Stimulated activated effector memory CD8-positive, alpha-beta T cell treated with anti-CD3 and anti-CD28 coated beads, Interleukin-12 subunit alpha, Interleukin-12 subunit beta, amount 100 ng/mL, for 72 hours (primary cell): ENCODE measurements around the gene ZMYND8.

Experiments
- ATAC-seq: fragments of 150-1000 bp; cut with Tn5 transposase; 2 replicates; pipeline ENCODE4 v1.10.0; 2021
- DNase-seq, 2 donors: peaks; one replicate each; pipeline ENCODE4 v3.0.0; 2021 to 2022; ENCODE audit warnings: low spot score in 2 of 2
- H3K27ac Mint-ChIP-seq: one replicate; pipeline ENCODE4 v1.8.0; 2022; ENCODE audit warnings: mild to moderate bottlenecking, mixed read lengths
- H3K36me3 Mint-ChIP-seq: one replicate; pipeline ENCODE4 v1.8.0; 2022; ENCODE audit warnings: mild to moderate bottlenecking, mixed read lengths
- H3K4me1 Mint-ChIP-seq: one replicate; pipeline ENCODE4 v1.8.0; 2022; ENCODE audit warnings: mixed read lengths
- H3K4me3 Mint-ChIP-seq: one replicate; pipeline ENCODE4 v1.8.0; 2022; ENCODE audit warnings: mild to moderate bottlenecking, mixed read lengths
- H3K9me3 Mint-ChIP-seq: one replicate; pipeline ENCODE4 v1.8.0; 2022; ENCODE audit warnings: mixed read lengths

Gene ZMYND8

DNA sequence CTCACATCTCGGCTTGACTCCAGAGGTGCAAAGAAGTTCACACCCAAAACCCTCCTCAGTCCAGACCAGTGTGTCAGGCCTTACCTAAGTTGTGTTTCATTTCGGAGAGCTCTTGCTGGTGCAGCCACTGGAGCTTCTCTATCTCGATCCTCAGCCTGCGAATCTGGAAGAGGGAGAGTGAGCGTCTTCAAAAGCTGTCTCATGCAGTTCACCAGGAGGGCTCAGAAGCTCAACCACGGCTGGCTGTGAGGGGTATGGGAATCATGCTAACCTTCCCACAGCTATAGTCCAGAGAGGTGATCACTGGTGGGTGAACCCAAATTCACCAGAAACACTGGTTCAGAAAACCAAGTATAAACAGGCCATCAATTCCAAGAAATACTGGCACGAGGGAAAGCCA, 129.4 kb downstream of the ZMYND8 start:
- no peak for ATAC-seq
- Mint-ChIP-seq H3K9me3 (no peaks in the 10 kb centered on the region), H3K4me1 (peaks cover 7% of the 10 kb centered on the region), H3K27ac (no peak overlapping the region), H3K36me3 (peaks cover 65% of the 10 kb centered on the region), H3K4me3 (no peak overlapping the region)
- no peak for DNase-seq

DNA sequence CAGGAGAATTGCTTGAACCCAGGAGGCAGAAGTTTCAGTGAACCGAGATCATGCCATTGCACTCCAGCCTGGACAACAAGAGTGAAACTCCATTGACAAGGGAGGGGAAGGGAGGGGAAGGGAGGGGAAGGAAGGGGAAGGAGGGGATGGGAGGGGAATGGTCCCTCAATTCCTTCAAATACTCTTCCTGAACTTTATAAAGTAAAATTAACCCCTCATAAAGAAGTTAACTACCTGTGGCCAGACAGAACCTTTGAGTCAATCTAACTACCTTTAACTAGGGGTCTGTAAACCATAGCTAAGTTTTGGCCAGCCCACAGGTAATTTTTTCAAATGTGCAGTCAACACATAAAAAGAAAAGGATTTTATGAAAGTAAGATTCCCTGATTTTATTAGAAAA, 131.0 kb downstream of the ZMYND8 start:
- H3K4me3 Mint-ChIP-seq = no peak overlapping the region
- no peaks in the 10 kb centered on the region for H3K9me3 Mint-ChIP-seq
- H3K4me1 Mint-ChIP-seq = peaks cover under 1% of the 10 kb centered on the region
- ATAC-seq (no peak), DNase-seq (no peak)
- H3K36me3 Mint-ChIP-seq = peaks cover 49% of the 10 kb centered on the region
- peak overlapping the region; percentile 26 for H3K27ac Mint-ChIP-seq

DNA sequence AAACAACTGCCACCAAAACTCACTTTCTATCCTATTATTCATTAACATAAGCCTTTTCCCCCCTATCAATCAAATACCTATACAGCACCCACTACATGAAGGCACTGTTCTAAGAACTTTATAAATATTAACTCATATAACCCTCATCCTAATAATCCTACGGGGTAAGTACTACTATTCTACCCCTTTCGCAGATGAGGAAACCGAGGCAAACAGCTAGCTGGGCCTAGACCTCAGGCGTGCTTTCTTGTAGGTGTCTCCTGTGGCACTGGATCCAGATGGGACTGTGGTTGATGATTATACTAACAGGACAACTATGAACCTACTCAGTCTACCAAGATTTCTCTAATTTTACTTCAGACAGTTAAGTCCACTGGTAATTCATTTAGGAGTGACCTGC, 131.6 kb downstream of the ZMYND8 start:
- H3K4me1 Mint-ChIP-seq = no peaks in the 10 kb centered on the region
- DNase-seq (no peak), ATAC-seq (no peak)
- H3K36me3 Mint-ChIP-seq = peaks cover 43% of the 10 kb centered on the region
- peak overlapping the region; percentile 76 for H3K27ac Mint-ChIP-seq
- H3K9me3 Mint-ChIP-seq = no peaks in the 10 kb centered on the region
- no peak overlapping the region for H3K4me3 Mint-ChIP-seq

DNA sequence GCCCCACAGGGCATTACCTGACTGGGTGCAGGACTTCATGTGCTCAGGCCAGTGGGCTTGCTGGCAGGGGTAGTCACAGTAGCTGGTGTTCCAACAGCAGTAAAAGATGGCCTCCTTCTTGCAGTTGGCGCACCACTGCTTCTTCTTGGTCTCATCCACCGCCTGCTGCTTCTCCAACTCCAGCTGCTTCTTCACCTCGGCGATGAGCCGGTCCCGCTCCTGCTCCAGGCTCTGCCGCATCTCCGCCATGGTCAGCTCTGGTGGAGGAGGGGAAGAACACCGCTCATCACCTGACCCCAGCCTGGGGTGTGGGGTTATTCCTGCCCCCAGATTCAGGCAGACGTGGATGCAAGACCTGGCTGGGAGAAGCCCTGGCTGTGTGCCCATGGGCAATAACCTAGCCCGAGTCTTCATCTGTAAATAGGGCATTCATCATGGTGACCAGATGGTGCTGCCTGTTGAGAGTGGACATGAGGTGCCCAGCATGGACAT, 132.2 kb downstream of the ZMYND8 start:
- DNase-seq = no peak
- Mint-ChIP-seq H3K4me3 (no peak overlapping the region), H3K27ac (peak overlapping the region; percentile 76), H3K4me1 (no peaks in the 10 kb centered on the region), H3K36me3 (peaks cover 37% of the 10 kb centered on the region), H3K9me3 (no peaks in the 10 kb centered on the region)
- no peak for ATAC-seq

DNA sequence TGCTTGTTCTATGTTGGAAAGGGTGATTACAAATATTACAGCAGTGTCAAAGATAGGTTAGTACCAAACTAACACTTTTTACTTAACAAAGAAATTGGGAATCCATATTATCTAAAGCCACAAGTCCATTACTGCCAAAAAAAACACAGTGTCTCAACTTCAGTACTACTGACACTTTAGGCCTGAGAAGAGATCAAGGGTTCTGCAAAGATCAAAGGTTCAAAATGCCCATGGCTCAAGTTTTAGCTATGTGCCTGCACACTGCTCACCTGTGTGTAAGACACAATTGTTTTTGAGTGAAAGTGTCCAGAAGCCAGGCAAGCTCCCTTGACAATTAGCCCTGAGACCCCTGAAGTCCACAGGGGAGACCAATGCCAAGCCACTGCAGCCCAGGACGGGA, 132.6 kb downstream of the ZMYND8 start:
- Mint-ChIP-seq H3K4me1 (no peaks in the 10 kb centered on the region), H3K36me3 (peaks cover 33% of the 10 kb centered on the region), H3K9me3 (no peaks in the 10 kb centered on the region), H3K27ac (peak overlapping the region; percentile 76), H3K4me3 (no peak overlapping the region)
- DNase-seq (no peak), ATAC-seq (no peak)

DNA sequence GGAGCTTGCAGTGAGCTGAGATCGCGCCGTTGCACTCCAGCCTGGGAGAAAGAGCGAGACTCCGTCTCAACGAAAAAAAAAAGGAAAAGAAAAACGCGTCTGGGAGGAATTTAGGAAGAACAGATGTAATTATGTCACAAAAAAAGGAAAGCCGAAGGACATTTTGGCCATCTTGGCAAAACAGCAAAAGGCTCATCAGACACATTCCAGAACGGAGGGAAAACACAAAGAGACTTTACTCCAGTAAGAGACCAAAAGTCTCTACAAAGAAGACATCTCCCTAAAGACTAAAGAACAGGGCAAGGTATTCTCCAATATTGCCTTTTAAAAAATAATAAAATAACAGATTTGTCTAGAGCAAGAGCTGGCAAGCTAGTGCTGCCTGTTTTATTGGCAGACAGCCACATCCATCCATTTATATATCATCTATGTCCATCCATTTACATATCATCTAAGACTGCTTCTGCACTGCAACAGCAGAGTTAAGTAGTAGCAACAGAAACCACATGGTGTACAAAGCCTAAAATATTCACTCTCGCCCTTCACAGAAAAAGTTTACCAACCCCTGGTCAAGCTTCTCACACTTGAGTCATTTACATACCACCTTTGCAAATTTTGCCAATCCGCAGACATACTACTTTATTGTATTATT, 133.9 kb downstream of the ZMYND8 start:
- ATAC-seq = no peak
- H3K4me3 Mint-ChIP-seq = no peak overlapping the region
- DNase-seq = no peak
- H3K27ac Mint-ChIP-seq = peak overlapping the region; percentile 54
- peaks cover 20% of the 10 kb centered on the region for H3K36me3 Mint-ChIP-seq
- H3K4me1 Mint-ChIP-seq = peaks cover 4% of the 10 kb centered on the region
- H3K9me3 Mint-ChIP-seq = no peaks in the 10 kb centered on the region

DNA sequence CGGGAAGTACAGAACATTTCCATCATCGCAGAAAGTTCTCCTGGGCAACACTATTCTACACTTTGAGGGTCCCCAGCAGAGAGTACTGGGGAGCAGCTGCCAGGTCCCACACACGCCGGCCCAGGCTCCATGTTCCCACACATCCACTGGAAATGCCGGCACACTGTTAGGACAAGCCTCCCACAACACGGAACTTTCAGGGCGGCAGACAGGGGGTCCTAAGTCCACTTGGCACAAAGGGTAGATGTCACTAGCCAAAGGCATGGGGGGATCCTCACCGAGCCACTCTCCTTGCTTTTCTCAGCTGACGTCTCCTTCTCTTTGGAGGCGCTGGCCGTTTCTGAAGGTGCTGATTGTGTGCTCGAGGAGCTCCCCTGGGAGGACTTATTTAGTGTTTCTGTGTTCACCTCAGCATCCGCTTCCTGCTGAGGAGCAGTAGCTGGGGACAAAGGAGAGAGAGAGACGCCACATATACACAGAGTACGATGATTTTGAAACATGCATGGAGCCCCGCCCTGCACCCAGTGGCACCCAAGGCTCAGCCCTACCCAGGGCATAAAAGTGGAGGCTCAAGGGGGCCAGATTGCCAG, 135.4 kb downstream of the ZMYND8 start:
- H3K27ac Mint-ChIP-seq = no peak overlapping the region
- no peaks in the 10 kb centered on the region for H3K9me3 Mint-ChIP-seq
- H3K36me3 Mint-ChIP-seq = peaks cover 5% of the 10 kb centered on the region
- peaks cover 5% of the 10 kb centered on the region for H3K4me1 Mint-ChIP-seq
- no peak overlapping the region for H3K4me3 Mint-ChIP-seq
- no peak for DNase-seq
- no peak for ATAC-seq

DNA sequence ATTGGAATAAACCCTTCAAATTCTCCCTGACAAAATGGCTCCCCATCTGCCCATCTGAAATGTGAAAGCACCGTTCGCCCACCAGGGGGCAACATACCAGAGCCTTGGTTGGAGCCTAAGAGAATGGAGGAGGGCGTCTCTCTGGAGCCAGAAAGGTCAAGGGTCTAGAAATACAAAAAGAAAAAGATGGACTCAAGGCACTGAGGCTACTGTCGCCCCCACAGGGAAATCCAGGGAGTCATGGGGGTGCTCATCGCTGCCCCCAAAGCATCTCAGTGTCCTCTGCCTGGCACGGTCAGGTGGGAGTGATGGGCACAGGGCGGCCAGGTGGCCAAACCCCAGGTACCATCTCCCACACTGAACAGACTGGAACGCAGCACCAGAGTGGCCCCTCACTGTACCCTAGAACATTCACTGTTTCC, 136.3 kb downstream of the ZMYND8 start:
- ATAC-seq (peak; percentile 47), DNase-seq (peak; percentile 21 to 71)
- Mint-ChIP-seq H3K9me3 (no peaks in the 10 kb centered on the region), H3K4me1 (peaks cover 10% of the 10 kb centered on the region), H3K36me3 (no peaks in the 10 kb centered on the region), H3K4me3 (no peak overlapping the region), H3K27ac (peak overlapping the region; percentile 38)

DNA sequence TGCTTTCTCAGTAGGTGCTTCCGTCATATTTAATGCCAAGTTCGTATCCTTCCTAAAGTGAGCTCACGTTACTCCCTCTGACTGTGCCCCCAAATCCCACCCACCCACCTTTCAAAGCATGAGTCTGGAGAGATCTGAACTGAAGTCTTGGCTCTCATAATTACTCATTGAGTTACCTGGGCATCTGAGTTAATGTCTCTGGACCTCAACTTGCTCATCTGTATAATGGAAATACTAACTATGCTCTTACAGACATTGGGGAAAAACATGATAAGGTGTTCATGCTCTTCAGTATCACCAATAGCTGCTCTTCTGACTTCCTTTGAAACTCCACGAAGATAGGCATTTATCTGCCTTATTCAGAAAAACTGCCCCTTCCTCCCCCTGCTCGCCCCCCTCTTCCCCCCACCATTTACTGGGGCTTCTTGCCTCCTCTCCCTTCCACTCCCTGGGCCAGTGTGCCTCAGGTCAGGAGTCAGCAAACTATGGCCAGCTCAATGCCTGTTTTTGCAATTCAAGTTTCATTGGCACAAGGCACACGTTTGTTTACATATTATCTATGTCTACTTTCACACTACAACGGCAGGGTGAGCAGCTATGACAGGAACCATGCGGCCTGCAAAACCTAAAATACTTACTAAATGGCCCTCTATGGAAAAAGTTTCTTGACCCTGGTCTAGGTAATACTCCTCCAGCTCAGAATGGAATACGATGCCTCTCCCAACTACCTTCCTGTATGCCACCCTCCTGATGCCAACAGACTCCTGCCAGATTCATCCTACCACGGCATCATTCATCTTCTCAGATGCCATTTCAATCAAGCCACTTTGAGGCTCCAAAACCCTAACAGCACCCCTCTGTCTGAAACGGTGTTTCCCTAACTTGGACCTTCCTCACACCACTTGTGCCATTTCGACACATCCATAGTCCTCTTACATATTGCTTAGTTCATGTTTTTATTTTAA, 138.7 kb downstream of the ZMYND8 start:
- ATAC-seq (no peak), DNase-seq (no peak)
- Mint-ChIP-seq H3K36me3 (no peaks in the 10 kb centered on the region), H3K4me1 (peaks cover 10% of the 10 kb centered on the region), H3K9me3 (no peaks in the 10 kb centered on the region), H3K27ac (peak overlapping the region; percentile 18), H3K4me3 (no peak overlapping the region)

DNA sequence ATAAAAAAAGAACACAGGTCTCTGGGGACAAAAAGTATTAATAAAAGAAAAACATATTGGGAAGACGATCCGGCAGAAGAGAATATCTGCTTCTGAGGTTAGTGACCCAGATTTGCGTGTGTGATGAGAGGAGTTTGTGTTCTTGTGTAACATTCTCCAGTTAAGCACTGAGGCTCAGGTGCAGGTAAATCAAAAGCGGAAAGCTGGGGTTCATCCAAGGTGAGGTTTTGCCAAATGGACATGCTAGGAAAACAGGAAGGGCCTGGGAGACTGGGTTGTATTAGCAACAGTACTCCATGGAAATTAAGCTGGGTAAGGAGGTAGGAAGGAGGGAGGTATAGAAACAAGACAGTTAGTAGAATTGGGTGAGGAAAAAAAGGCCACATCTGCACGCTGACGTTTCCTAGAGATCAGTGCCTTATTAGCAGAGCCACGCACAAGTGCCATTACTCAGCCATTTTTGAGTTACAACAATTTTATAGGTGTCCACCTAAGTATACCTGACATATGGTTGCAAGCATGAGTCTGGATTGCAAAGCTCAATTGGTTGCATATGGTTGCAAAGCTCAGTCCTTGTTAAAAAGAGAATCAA, 139.6 kb downstream of the ZMYND8 start:
- no peak for DNase-seq
- no peak for ATAC-seq
- Mint-ChIP-seq H3K9me3 (no peaks in the 10 kb centered on the region), H3K36me3 (no peaks in the 10 kb centered on the region), H3K27ac (no peak overlapping the region), H3K4me3 (no peak overlapping the region), H3K4me1 (peaks cover 10% of the 10 kb centered on the region)

DNA sequence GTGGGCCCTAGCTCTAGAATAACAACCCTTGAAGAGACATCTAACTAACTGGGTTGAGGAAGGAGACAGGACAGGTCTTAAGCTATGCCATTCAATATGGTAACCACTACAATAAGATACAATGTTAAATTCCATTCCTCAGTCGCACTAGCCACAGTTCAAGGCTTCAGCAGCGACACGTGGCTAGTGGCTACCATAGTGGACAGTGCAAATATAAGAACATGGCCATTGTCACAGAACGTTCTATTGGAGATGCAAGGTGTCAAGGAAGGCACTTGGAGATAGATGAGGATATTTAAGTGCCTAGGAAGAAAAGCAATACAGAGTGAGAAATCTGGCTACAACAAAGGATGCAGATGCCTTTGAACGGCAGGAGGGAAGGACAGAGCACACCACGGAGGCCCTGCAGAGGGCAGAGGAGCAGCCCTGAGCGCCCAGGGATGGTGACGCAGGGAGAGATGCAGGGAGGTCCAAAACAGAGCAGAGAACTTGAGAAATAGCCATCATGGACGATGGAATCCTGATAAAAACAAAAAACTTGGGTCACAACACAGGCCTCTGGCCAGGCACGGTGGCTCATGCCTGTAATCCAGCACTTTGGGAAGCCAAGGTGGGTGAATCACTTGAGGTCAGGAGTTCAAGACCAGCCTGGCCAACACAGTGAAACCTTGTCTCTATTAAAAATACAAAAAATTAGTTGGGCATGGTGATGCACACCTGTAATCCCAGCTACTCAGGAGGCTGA, 140.7 kb downstream of the ZMYND8 start:
- ATAC-seq (no peak), DNase-seq (no peak)
- Mint-ChIP-seq H3K4me1 (peaks cover 10% of the 10 kb centered on the region), H3K36me3 (no peaks in the 10 kb centered on the region), H3K4me3 (no peak overlapping the region), H3K9me3 (no peaks in the 10 kb centered on the region), H3K27ac (peak overlapping the region; percentile 82)

DNA sequence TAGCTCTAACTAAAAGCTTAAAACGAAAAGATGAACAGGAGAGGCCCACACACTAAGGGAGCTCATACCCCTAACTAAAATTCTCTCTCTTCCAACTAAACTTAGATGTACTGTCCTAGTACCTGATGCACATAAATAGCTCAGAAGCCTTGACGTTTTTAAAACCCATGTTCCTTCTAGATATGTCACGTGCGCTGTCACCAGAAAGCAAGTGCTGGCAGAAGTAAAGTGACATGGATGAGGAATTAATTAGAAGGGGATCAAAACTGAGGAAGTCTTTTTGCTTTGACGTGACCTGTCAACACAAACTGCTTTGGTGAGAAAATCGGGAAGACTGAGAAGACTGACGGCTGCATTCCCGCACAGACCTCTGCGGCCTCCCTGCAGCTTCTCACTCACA, 142.5 kb downstream of the ZMYND8 start:
- no peaks in the 10 kb centered on the region for H3K36me3 Mint-ChIP-seq
- no peaks in the 10 kb centered on the region for H3K9me3 Mint-ChIP-seq
- ATAC-seq = no peak
- no peak overlapping the region for H3K27ac Mint-ChIP-seq
- no peak for DNase-seq
- H3K4me1 Mint-ChIP-seq = peaks cover 10% of the 10 kb centered on the region
- H3K4me3 Mint-ChIP-seq = no peak overlapping the region

DNA sequence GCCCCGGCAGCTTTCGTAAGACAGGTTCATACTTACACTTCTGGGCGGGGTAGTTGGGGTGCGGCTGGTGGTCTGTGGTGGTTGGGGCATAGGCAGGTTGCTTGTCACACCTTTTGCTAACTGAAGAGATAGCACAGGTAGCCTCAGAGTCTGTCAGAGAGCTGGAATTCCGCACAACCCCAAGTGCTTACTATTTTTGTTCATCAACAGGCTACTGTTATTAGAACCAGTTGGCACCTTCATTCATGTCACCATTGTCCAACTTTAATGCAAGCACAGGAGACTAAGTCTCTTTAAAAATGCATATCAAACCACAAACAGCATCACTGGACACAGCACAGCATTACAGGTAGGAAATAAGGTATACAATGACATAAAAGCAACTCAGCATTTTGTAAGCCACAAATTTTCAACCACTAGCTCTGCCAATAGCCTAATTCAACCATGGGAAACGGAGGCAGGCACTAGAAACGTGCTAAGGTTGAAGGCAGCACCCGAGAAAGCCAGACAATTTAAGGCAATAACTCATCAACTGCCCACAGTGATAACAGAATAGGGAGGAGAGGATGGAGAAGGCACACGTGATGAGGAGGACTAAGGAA, 143.8 kb downstream of the ZMYND8 start:
- no peak overlapping the region for H3K4me3 Mint-ChIP-seq
- no peak for ATAC-seq

DNA sequence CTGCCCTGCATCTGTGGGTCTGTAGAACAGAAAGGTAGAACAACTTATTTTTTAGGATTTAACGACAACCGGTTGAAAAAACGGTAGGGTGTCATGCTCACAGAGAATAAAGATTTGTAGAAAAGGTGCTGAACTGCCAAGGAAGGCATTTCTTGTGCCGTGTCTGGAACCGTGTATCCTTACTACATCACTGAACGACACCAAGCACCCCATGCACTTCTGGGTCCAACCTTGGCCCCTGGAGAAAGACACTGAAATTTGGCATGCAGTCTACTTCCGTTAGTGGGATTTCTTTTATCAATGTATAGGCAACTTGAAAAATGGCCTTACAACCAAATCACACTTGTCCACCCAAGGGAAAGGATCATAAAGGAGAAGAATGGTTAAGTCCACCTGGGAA, 145.5 kb downstream of the ZMYND8 start:
- no peak overlapping the region for H3K4me3 Mint-ChIP-seq
- H3K27ac Mint-ChIP-seq = no peak overlapping the region
- peaks cover 5% of the 10 kb centered on the region for H3K4me1 Mint-ChIP-seq
- no peaks in the 10 kb centered on the region for H3K9me3 Mint-ChIP-seq
- H3K36me3 Mint-ChIP-seq = peaks cover 12% of the 10 kb centered on the region
- ATAC-seq (no peak), DNase-seq (no peak)

More for the DNA sequence above, 143.8 kb downstream of the ZMYND8 start:
- Mint-ChIP-seq H3K36me3 (no peaks in the 10 kb centered on the region), H3K9me3 (no peaks in the 10 kb centered on the region), H3K27ac (no peak overlapping the region), H3K4me1 (peaks cover 7% of the 10 kb centered on the region)
- no peak for DNase-seq
